Testis (tissue), 2 donors: Measurements from ENCODE around the gene MED27.

Experiments
- CTCF ChIP-seq, 3 experiments: fragments of 450-650 bp in 2 of 3; fragments of 200-600 bp in 1 of 3; sonication (generic) in 1 of 3; IDR thresholded peaks; one replicate each; pipeline ENCODE4 v1.5.1; 2016 to 2019; ENCODE audit warnings: antibody characterized with exemption in 3 of 3, mild to moderate bottlenecking in 2 of 3, moderate library complexity in 1 of 3
- POLR2A ChIP-seq: fragments of 450-650 bp; IDR thresholded peaks from one replicate; pipeline ENCODE4 v1.6.1; 2017; ENCODE audit warnings: antibody characterized with exemption, mild to moderate bottlenecking, moderate library complexity

GRCh38 chr9:131837836-131838235 lies 241.8 kb downstream of the MED27 start:
- TF ChIP-seq CTCF (IDR thresholded peaks at IDR 0.05) (no peak), POLR2A (no peak)
